ENCODE data around the gene NCAPG2.

The NCAPG2 gene

GRCh38 chr7:158642149-158642548 lies 62.5 kb downstream of the NCAPG2 start:
- no peaks in the 10 kb centered on the region for H3K4me1 ChIP-seq (ENCODE audit: control insufficient read depth in 2 of 2, insufficient read depth in 1 of 2, low read depth in 1 of 2, low read length in 2 of 2)
- no peak overlapping the region for H3K14ac ChIP-seq (ENCODE audit: low read length)
- H3K4me2 ChIP-seq (ENCODE audit: insufficient read depth, low read length, poor library complexity, severe bottlenecking) = no peak overlapping the region
- no peak overlapping the region for H2BK15ac ChIP-seq (ENCODE audit: low read length)
- H2BK12ac ChIP-seq (ENCODE audit: low read length) = no peak overlapping the region
- no peak overlapping the region for H3K18ac ChIP-seq (ENCODE audit: low read length)
- H3K9ac ChIP-seq (ENCODE audit: low read depth, low read length, poor library complexity) = no peak overlapping the region
- H3K4me3 ChIP-seq (ENCODE audit: low read length in 2 of 2) = no peak overlapping the region
- H2BK5ac ChIP-seq (ENCODE audit: low read length) = no peak overlapping the region
- no peaks in the 10 kb centered on the region for H3K79me1 ChIP-seq (ENCODE audit: low read depth, low read length)
- peaks cover 26 to 98% of the 10 kb centered on the region in 2 donors for H3K36me3 ChIP-seq (replicated peaks in 1 of 2; ENCODE audit: control insufficient read depth in 2 of 2, insufficient read depth in 2 of 2, low read length in 2 of 2)
- no peak overlapping the region for H2AK5ac ChIP-seq (ENCODE audit: low read depth, low read length)
- H3K23ac ChIP-seq (ENCODE audit: low read depth, low read length, poor library complexity) = no peak overlapping the region
- H4K91ac ChIP-seq (ENCODE audit: low read depth, low read length, poor library complexity) = no peak overlapping the region
- no peak overlapping the region for H3K27ac ChIP-seq (replicated peaks; ENCODE audit: low read length)
- H3K9me3 ChIP-seq (replicated peaks in 1 of 2; ENCODE audit: control insufficient read depth in 2 of 2, insufficient read depth in 1 of 2, low read depth in 1 of 2, low read length in 2 of 2) = no peaks in the 10 kb centered on the region
- H4K8ac ChIP-seq (ENCODE audit: low read depth, low read length) = no peak overlapping the region
- H2BK120ac ChIP-seq (ENCODE audit: low read depth, low read length) = no peak overlapping the region
- H3K27me3 ChIP-seq (ENCODE audit: control insufficient read depth in 3 of 3, insufficient read depth in 3 of 3, low read depth in 1 of 3, low read length in 3 of 3) = no peaks in the 10 kb centered on the region
- DNase-seq (ENCODE audit: low spot score) = no peak
- no peak overlapping the region for H2AFZ ChIP-seq (ENCODE audit: low read length)
- no CpG with 5 or more reads among the region's 4 CpGs for WGBS, 2 donors (ENCODE audit: extremely low coverage in 2 of 2, insufficient read length in 2 of 2, insufficient replicate concordance in 1 of 2)
- no peak overlapping the region for H3K4ac ChIP-seq (ENCODE audit: low read length)

GRCh38 chr7:158638001-158638400 lies 66.6 kb downstream of the NCAPG2 start:
- no peaks in the 10 kb centered on the region for H3K79me1 ChIP-seq (ENCODE audit: low read depth, low read length)
- H3K4me2 ChIP-seq (ENCODE audit: insufficient read depth, low read length, poor library complexity, severe bottlenecking) = no peak overlapping the region
- H3K9me3 ChIP-seq (replicated peaks in 1 of 2; ENCODE audit: control insufficient read depth in 2 of 2, insufficient read depth in 1 of 2, low read depth in 1 of 2, low read length in 2 of 2) = no peaks in the 10 kb centered on the region
- H2BK120ac ChIP-seq (ENCODE audit: low read depth, low read length) = no peak overlapping the region
- H3K14ac ChIP-seq (ENCODE audit: low read length) = no peak overlapping the region
- H3K18ac ChIP-seq (ENCODE audit: low read length) = no peak overlapping the region
- H3K23ac ChIP-seq (ENCODE audit: low read depth, low read length, poor library complexity) = no peak overlapping the region
- no peak overlapping the region for H2BK5ac ChIP-seq (ENCODE audit: low read length)
- no peak for DNase-seq (ENCODE audit: low spot score)
- no peaks in the 10 kb centered on the region for H3K4me1 ChIP-seq (ENCODE audit: control insufficient read depth in 2 of 2, insufficient read depth in 1 of 2, low read depth in 1 of 2, low read length in 2 of 2)
- H4K91ac ChIP-seq (ENCODE audit: low read depth, low read length, poor library complexity) = no peak overlapping the region
- no peak overlapping the region for H3K4ac ChIP-seq (ENCODE audit: low read length)
- peaks cover 14 to 92% of the 10 kb centered on the region in 2 donors for H3K36me3 ChIP-seq (replicated peaks in 1 of 2; ENCODE audit: control insufficient read depth in 2 of 2, insufficient read depth in 2 of 2, low read length in 2 of 2)
- H3K27ac ChIP-seq (replicated peaks; ENCODE audit: low read length) = no peak overlapping the region
- H2BK12ac ChIP-seq (ENCODE audit: low read length) = no peak overlapping the region
- no peak overlapping the region for H2BK15ac ChIP-seq (ENCODE audit: low read length)
- no peak overlapping the region for H4K8ac ChIP-seq (ENCODE audit: low read depth, low read length)
- no peaks in the 10 kb centered on the region for H3K27me3 ChIP-seq (ENCODE audit: control insufficient read depth in 3 of 3, insufficient read depth in 3 of 3, low read depth in 1 of 3, low read length in 3 of 3)
- no peak overlapping the region for H3K9ac ChIP-seq (ENCODE audit: low read depth, low read length, poor library complexity)
- peak overlapping the region in 1 of 2 donors; percentile 3 for H3K4me3 ChIP-seq (ENCODE audit: low read length in 2 of 2)
- H2AFZ ChIP-seq (ENCODE audit: low read length) = no peak overlapping the region
- no CpG with 5 or more reads among the region's 7 CpGs for WGBS, 2 donors (ENCODE audit: extremely low coverage in 2 of 2, insufficient read length in 2 of 2, insufficient replicate concordance in 1 of 2)
- H2AK5ac ChIP-seq (ENCODE audit: low read depth, low read length) = no peak overlapping the region

- Histone ChIP-seq H4K8ac (ENCODE audit: low read depth, low read length) (no peak overlapping the region), H3K27ac (replicated peaks; ENCODE audit: low read length) (no peak overlapping the region), H3K9ac (ENCODE audit: low read depth, low read length, poor library complexity) (no peak overlapping the region), H3K18ac (ENCODE audit: low read length) (peak overlapping the region; percentile 36), H2AK5ac (ENCODE audit: low read depth, low read length) (no peak overlapping the region), H3K4me3 (ENCODE audit: low read length in 2 of 2) (no peak overlapping the region), H3K36me3 (replicated peaks in 1 of 2; ENCODE audit: control insufficient read depth in 2 of 2, insufficient read depth in 2 of 2, low read length in 2 of 2) (peaks cover 20 to 92% of the 10 kb centered on the region in 2 donors), H2BK120ac (ENCODE audit: low read depth, low read length) (no peak overlapping the region), H2AFZ (ENCODE audit: low read length) (no peak overlapping the region), H2BK12ac (ENCODE audit: low read length) (no peak overlapping the region), H2BK15ac (ENCODE audit: low read length) (no peak overlapping the region), H3K4me2 (ENCODE audit: insufficient read depth, low read length, poor library complexity, severe bottlenecking) (no peak overlapping the region), H3K23ac (ENCODE audit: low read depth, low read length, poor library complexity) (no peak overlapping the region), H3K4me1 (ENCODE audit: control insufficient read depth in 2 of 2, insufficient read depth in 1 of 2, low read depth in 1 of 2, low read length in 2 of 2) (no peaks in the 10 kb centered on the region), H3K14ac (ENCODE audit: low read length) (no peak overlapping the region), H2BK5ac (ENCODE audit: low read length) (no peak overlapping the region), H3K27me3 (ENCODE audit: control insufficient read depth in 3 of 3, insufficient read depth in 3 of 3, low read depth in 1 of 3, low read length in 3 of 3) (no peaks in the 10 kb centered on the region), H3K79me1 (ENCODE audit: low read depth, low read length) (no peaks in the 10 kb centered on the region), H3K9me3 (replicated peaks in 1 of 2; ENCODE audit: control insufficient read depth in 2 of 2, insufficient read depth in 1 of 2, low read depth in 1 of 2, low read length in 2 of 2) (peaks cover 0 to 2% of the 10 kb centered on the region in 2 donors), H4K91ac (ENCODE audit: low read depth, low read length, poor library complexity) (no peak overlapping the region), H3K4ac (ENCODE audit: low read length) (no peak overlapping the region)
- no CpG with 5 or more reads among the region's 11 CpGs for WGBS, 2 donors (ENCODE audit: extremely low coverage in 2 of 2, insufficient read length in 2 of 2, insufficient replicate concordance in 1 of 2)
- no peak for DNase-seq (ENCODE audit: low spot score)
These were observed 71.3 kb downstream of the NCAPG2 start for GRCh38 chr7:158633055-158633956.

GRCh38 chr7:158631574-158632195 lies 72.9 kb downstream of the NCAPG2 start:
- Histone ChIP-seq H3K14ac (ENCODE audit: low read length) (no peak overlapping the region), H3K27me3 (ENCODE audit: control insufficient read depth in 3 of 3, insufficient read depth in 3 of 3, low read depth in 1 of 3, low read length in 3 of 3) (no peaks in the 10 kb centered on the region), H3K4ac (ENCODE audit: low read length) (no peak overlapping the region), H2BK15ac (ENCODE audit: low read length) (no peak overlapping the region), H2BK120ac (ENCODE audit: low read depth, low read length) (no peak overlapping the region), H2BK12ac (ENCODE audit: low read length) (no peak overlapping the region), H3K4me2 (ENCODE audit: insufficient read depth, low read length, poor library complexity, severe bottlenecking) (no peak overlapping the region), H3K27ac (replicated peaks; ENCODE audit: low read length) (no peak overlapping the region), H3K79me1 (ENCODE audit: low read depth, low read length) (no peaks in the 10 kb centered on the region), H4K8ac (ENCODE audit: low read depth, low read length) (no peak overlapping the region), H3K9me3 (replicated peaks in 1 of 2; ENCODE audit: control insufficient read depth in 2 of 2, insufficient read depth in 1 of 2, low read depth in 1 of 2, low read length in 2 of 2) (peaks cover 2% of the 10 kb centered on the region in 2 donors), H2AFZ (ENCODE audit: low read length) (no peak overlapping the region), H2BK5ac (ENCODE audit: low read length) (no peak overlapping the region), H3K4me1 (ENCODE audit: control insufficient read depth in 2 of 2, insufficient read depth in 1 of 2, low read depth in 1 of 2, low read length in 2 of 2) (no peaks in the 10 kb centered on the region), H3K18ac (ENCODE audit: low read length) (no peak overlapping the region), H2AK5ac (ENCODE audit: low read depth, low read length) (no peak overlapping the region), H4K91ac (ENCODE audit: low read depth, low read length, poor library complexity) (no peak overlapping the region), H3K9ac (ENCODE audit: low read depth, low read length, poor library complexity) (no peak overlapping the region), H3K4me3 (ENCODE audit: low read length in 2 of 2) (no peak overlapping the region), H3K36me3 (replicated peaks in 1 of 2; ENCODE audit: control insufficient read depth in 2 of 2, insufficient read depth in 2 of 2, low read length in 2 of 2) (peaks cover 15 to 92% of the 10 kb centered on the region in 2 donors), H3K23ac (ENCODE audit: low read depth, low read length, poor library complexity) (no peak overlapping the region)
- no CpG with 5 or more reads among the region's 3 CpGs for WGBS, 2 donors (ENCODE audit: extremely low coverage in 2 of 2, insufficient read length in 2 of 2, insufficient replicate concordance in 1 of 2)
- no peak for DNase-seq (ENCODE audit: low spot score)

All from neuronal stem cell (in vitro differentiated cells).